Right ventricle myocardium inferior (tissue), 1 donor: ENCODE measurements around the gene PRKCA. TPM values are rescaled to one million over a fixed set of nuclear protein-coding genes. Genes with fewer than 3 reads are reported as not detected.
A peak's percentile ranks its signal among the peaks of the same experiment; 100 is the strongest.

Source experiments
- ATAC-seq: fragments of 200-7000 bp; cut with Tn5 transposase; one replicate; pipeline ENCODE4 v1.9.1; 2020; ENCODE audit warnings: mild to moderate bottlenecking, moderate library complexity
- DNase-seq: peaks from one replicate; pipeline ENCODE4 v3.0.0; 2021; ENCODE audit errors: missing footprints
- intact Hi-C: fragments of 100-400 bp; cut with DNase I; formaldehyde crosslinking; loops from one replicate; pipeline ENCODE4 v1.11.0; 2022
- total RNA-seq: library from RNA; stranded (reverse); fragmentation: NEBNext Ultra II Directional; extraction: Animal tissue kit (Norgen Biotek cat#: 25700); gene quantifications from one replicate; pipeline ENCODE4 v1.2.1, GENCODE V29; 2021
- donor health status: DM: no; HTN: yes; CAD: no; lungs with severe emphysema.

PRKCA gene
- total RNA-seq, 1 donor from 2014 or later = 6.9 TPM

GRCh38 chr17:66789093-66789492, 486.7 kb downstream of the PRKCA start:
- ATAC-seq = peak; percentile 27
- DNase-seq = no peak
- intact Hi-C loops = no loop called here

- intact Hi-C loops = no loop called here
- no peak for ATAC-seq
- no peak for DNase-seq
These were observed 487.6 kb downstream of the PRKCA start for GRCh38 chr17:66789961-66790437.

- intact Hi-C loops = no loop called here
- DNase-seq (no peak), ATAC-seq (no peak)
These were observed 488.2 kb downstream of the PRKCA start for GRCh38 chr17:66790501-66791061.

- intact Hi-C loops = no loop called here
- DNase-seq (no peak), ATAC-seq (peak; percentile 52)
These were observed 488.9 kb downstream of the PRKCA start for GRCh38 chr17:66791347-66791746.

- no peak for DNase-seq
- intact Hi-C loops = no loop called here
- no peak for ATAC-seq
These were observed 491.4 kb downstream of the PRKCA start for GRCh38 chr17:66793814-66794213.

GRCh38 chr17:66795486-66795885, 493.1 kb downstream of the PRKCA start:
- ATAC-seq (no peak), DNase-seq (no peak)
- intact Hi-C loops = no loop called here

GRCh38 chr17:66799849-66800537, 497.6 kb downstream of the PRKCA start:
- intact Hi-C loops = no loop called here
- ATAC-seq = peak; percentile 70
- DNase-seq = no peak

GRCh38 chr17:66803474-66803951, 501.1 kb downstream of the PRKCA start:
- ATAC-seq (no peak), DNase-seq (no peak)
- intact Hi-C loops = no loop called here

- no peak for ATAC-seq
- DNase-seq = no peak
- intact Hi-C loops = no loop called here
These were observed 503.2 kb downstream of the PRKCA start for GRCh38 chr17:66805567-66805966.

GRCh38 chr17:66807182-66807581, 504.8 kb downstream of the PRKCA start:
- ATAC-seq (no peak), DNase-seq (no peak)
- intact Hi-C loops = no loop called here

GRCh38 chr17:66809408-66809807, 507.0 kb downstream of the PRKCA start:
- DNase-seq = no peak

GRCh38 chr17:66810951-66811682, 508.7 kb downstream of the PRKCA start:
- ATAC-seq (no peak), DNase-seq (no peak)
- intact Hi-C loops = no loop called here

More at GRCh38 chr17:66809408-66809807, 507.0 kb downstream of the PRKCA start:
- no peak for ATAC-seq
- intact Hi-C loops = no loop called here

- ATAC-seq = no peak
These were observed 509.3 kb downstream of the PRKCA start for GRCh38 chr17:66811683-66812054.

GRCh38 chr17:66812571-66812970, 510.2 kb downstream of the PRKCA start:
- DNase-seq = no peak

More at GRCh38 chr17:66811683-66812054, 509.3 kb downstream of the PRKCA start:
- no peak for DNase-seq
- intact Hi-C loops = no loop called here

GRCh38 chr17:66813296-66813695, 510.9 kb downstream of the PRKCA start:
- intact Hi-C loops = no loop called here
- no peak for ATAC-seq
- no peak for DNase-seq

More at GRCh38 chr17:66812571-66812970, 510.2 kb downstream of the PRKCA start:
- intact Hi-C loops = no loop called here
- ATAC-seq = no peak

- intact Hi-C loops = no loop called here
- no peak for DNase-seq
- ATAC-seq = no peak
These were observed 511.6 kb downstream of the PRKCA start for GRCh38 chr17:66814026-66814425.

GRCh38 chr17:66814570-66814969, 512.2 kb downstream of the PRKCA start:
- DNase-seq (no peak), ATAC-seq (no peak)
- intact Hi-C loops = no loop called here

- ATAC-seq (no peak), DNase-seq (no peak)
- intact Hi-C loops = no loop called here
These were observed 515.3 kb downstream of the PRKCA start for GRCh38 chr17:66817750-66818149.

GRCh38 chr17:66819466-66819865, 517.1 kb downstream of the PRKCA start:
- DNase-seq (no peak), ATAC-seq (no peak)
- intact Hi-C loops = no loop called here

- ATAC-seq = no peak
- no peak for DNase-seq
- intact Hi-C loops = no loop called here
These were observed 519.6 kb downstream of the PRKCA start for GRCh38 chr17:66822009-66822408.
